ENCODE measurements around the gene PLXDC2.

Gene PLXDC2

DNA sequence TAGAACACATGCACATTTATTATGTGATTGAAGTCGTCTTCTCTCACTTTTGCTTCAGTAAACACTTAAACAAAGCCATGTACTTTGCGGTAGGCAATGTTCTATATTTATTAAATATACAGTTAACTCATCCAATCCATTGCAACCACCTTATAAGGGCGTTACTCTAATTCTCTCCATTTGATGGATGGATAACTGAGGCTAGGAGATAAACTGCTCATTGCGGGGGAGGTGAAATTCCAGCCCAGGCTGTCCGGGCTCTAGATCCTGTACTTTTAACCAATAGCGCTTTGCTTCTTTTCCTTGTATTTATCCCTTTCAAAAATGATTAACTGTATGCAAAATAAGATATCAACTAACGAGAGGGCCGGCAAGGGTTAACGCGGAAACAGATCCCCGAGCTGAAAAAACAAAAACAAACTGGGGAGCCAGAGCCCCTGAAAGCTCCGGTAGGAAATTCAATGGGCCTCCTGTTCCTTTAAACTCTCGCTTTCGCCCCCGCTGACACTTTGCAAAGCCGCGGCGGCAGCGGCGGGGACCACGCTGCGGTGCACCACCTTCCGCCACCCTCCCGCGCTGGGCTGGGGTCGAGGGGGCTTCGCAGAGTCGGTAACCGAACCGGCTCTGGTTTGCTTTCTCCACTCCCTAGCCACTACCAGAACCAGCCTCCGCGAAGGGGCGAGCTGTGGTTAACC lies 1.0 kb upstream of the PLXDC2 start:
- Histone ChIP-seq H3K4me1 (ENCODE audit: control insufficient read depth, insufficient read depth, low read length) (peaks cover 2% of the 10 kb centered on the region; the same call in 1 of the 2 replicates), H3K4me3 (ENCODE audit: low read depth, low read length) (peak overlapping the region; percentile 67), H3K27ac (ENCODE audit: extremely low read depth, low read depth, low read length) (peak overlapping the region; percentile 90), H3K36me3 (ENCODE audit: control insufficient read depth in 2 of 2, insufficient read depth in 1 of 2, low read length in 2 of 2) (no peaks in the 10 kb centered on the region), H3K9me3 (ENCODE audit: control insufficient read depth, insufficient read depth, low read depth, low read length) (no peaks in the 10 kb centered on the region)
- ChIA-PET POLR2A (interaction anchor here (0.9 to 1.6 kb wide), 4 partner anchors 11 to 54 kb away, joined by 3 to 7 read pairs (median 3); no protein-coding TSS in a partner anchor), CTCF (interaction anchor here (0.5 to 1.4 kb wide), 3 partner anchors 11 to 513 kb away, joined by 3 to 5 read pairs (median 3); no protein-coding TSS in a partner anchor)
- no peak for TF ChIP-seq TRIM28 (IDR thresholded peaks at IDR 0.05; ENCODE audit: borderline replicate concordance, low read length)
- 0 out of 2 replicates have a peak, but pooled peaks have one; percentile 18 for TF ChIP-seq PRDM1 (tag by site-specific recombination; IDR thresholded peaks at IDR 0.05)
- TF ChIP-seq, protein P1, sequence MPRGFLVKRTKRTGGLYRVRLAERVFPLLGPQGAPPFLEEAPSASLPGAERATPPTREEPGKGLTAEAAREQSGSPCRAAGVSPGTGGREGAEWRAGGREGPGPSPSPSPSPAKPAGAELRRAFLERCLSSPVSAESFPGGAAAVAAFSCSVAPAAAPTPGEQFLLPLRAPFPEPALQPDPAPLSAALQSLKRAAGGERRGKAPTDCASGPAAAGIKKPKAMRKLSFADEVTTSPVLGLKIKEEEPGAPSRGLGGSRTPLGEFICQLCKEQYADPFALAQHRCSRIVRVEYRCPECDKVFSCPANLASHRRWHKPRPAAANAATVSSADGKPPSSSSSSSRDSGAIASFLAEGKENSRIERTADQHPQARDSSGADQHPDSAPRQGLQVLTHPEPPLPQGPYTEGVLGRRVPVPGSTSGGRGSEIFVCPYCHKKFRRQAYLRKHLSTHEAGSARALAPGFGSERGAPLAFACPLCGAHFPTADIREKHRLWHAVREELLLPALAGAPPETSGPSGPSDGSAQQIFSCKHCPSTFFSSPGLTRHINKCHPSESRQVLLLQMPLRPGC (tag by site-specific recombination; IDR thresholded peaks at IDR 0.05), result no peak
- TF ChIP-seq ZNF140 (tag by site-specific recombination; IDR thresholded peaks at IDR 0.05), result no peak
- TF ChIP-seq ZNF155 (tag by site-specific recombination; IDR thresholded peaks at IDR 0.05), result no peak
- no peak for TF ChIP-seq SP2 (tag by site-specific recombination; IDR thresholded peaks at IDR 0.05)
- TF ChIP-seq, protein P2, sequence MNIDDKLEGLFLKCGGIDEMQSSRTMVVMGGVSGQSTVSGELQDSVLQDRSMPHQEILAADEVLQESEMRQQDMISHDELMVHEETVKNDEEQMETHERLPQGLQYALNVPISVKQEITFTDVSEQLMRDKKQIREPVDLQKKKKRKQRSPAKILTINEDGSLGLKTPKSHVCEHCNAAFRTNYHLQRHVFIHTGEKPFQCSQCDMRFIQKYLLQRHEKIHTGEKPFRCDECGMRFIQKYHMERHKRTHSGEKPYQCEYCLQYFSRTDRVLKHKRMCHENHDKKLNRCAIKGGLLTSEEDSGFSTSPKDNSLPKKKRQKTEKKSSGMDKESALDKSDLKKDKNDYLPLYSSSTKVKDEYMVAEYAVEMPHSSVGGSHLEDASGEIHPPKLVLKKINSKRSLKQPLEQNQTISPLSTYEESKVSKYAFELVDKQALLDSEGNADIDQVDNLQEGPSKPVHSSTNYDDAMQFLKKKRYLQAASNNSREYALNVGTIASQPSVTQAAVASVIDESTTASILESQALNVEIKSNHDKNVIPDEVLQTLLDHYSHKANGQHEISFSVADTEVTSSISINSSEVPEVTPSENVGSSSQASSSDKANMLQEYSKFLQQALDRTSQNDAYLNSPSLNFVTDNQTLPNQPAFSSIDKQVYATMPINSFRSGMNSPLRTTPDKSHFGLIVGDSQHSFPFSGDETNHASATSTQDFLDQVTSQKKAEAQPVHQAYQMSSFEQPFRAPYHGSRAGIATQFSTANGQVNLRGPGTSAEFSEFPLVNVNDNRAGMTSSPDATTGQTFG (tag by site-specific recombination; IDR thresholded peaks at IDR 0.05; ENCODE audit: borderline replicate concordance), result no peak
- no peak for TF ChIP-seq ZBTB8A (tag by site-specific recombination; IDR thresholded peaks at IDR 0.05)
- no peak for TF ChIP-seq YY2 (tag by site-specific recombination; IDR thresholded peaks at IDR 0.05)
- no peak for TF ChIP-seq ZNF510 (tag by site-specific recombination; IDR thresholded peaks at IDR 0.05; ENCODE audit: insufficient replicate concordance)
- TF ChIP-seq BCL11A (tag by site-specific recombination; IDR thresholded peaks at IDR 0.05; ENCODE audit: low read depth), result no peak
- TF ChIP-seq ZFHX2 (tag by site-specific recombination; conservative IDR thresholded peaks at IDR 0.05), result peak; percentile 64
- TF ChIP-seq, protein P3, sequence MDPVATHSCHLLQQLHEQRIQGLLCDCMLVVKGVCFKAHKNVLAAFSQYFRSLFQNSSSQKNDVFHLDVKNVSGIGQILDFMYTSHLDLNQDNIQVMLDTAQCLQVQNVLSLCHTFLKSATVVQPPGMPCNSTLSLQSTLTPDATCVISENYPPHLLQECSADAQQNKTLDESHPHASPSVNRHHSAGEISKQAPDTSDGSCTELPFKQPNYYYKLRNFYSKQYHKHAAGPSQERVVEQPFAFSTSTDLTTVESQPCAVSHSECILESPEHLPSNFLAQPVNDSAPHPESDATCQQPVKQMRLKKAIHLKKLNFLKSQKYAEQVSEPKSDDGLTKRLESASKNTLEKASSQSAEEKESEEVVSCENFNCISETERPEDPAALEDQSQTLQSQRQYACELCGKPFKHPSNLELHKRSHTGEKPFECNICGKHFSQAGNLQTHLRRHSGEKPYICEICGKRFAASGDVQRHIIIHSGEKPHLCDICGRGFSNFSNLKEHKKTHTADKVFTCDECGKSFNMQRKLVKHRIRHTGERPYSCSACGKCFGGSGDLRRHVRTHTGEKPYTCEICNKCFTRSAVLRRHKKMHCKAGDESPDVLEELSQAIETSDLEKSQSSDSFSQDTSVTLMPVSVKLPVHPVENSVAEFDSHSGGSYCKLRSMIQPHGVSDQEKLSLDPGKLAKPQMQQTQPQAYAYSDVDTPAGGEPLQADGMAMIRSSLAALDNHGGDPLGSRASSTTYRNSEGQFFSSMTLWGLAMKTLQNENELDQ (tag by site-specific recombination; IDR thresholded peaks at IDR 0.05; ENCODE audit: low read depth), result no peak
- peak; percentile 5 for TF ChIP-seq ZNF335 (tag by site-specific recombination; conservative IDR thresholded peaks at IDR 0.05)
- no peak for TF ChIP-seq ZNF423 (tag by site-specific recombination; IDR thresholded peaks at IDR 0.05)
- TF ChIP-seq MZF1 (tag by site-specific recombination; IDR thresholded peaks at IDR 0.05; ENCODE audit: borderline replicate concordance), result no peak
- TF ChIP-seq ZBTB17 (tag by site-specific recombination; IDR thresholded peaks at IDR 0.05), result no peak
- TF ChIP-seq ZFP69B (tag by site-specific recombination; IDR thresholded peaks at IDR 0.05), result 0 out of 2 replicates have a peak, but pooled peaks have one; percentile 34
- TF ChIP-seq, protein P4, sequence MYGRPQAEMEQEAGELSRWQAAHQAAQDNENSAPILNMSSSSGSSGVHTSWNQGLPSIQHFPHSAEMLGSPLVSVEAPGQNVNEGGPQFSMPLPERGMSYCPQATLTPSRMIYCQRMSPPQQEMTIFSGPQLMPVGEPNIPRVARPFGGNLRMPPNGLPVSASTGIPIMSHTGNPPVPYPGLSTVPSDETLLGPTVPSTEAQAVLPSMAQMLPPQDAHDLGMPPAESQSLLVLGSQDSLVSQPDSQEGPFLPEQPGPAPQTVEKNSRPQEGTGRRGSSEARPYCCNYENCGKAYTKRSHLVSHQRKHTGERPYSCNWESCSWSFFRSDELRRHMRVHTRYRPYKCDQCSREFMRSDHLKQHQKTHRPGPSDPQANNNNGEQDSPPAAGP (tag by site-specific recombination; IDR thresholded peaks at IDR 0.05), result no peak
- no peak for TF ChIP-seq ZNF2 (tag by site-specific recombination; IDR thresholded peaks at IDR 0.05)
- TF ChIP-seq ZNF623 (tag by site-specific recombination; IDR thresholded peaks at IDR 0.05), result no peak
- TF ChIP-seq, protein P5, sequence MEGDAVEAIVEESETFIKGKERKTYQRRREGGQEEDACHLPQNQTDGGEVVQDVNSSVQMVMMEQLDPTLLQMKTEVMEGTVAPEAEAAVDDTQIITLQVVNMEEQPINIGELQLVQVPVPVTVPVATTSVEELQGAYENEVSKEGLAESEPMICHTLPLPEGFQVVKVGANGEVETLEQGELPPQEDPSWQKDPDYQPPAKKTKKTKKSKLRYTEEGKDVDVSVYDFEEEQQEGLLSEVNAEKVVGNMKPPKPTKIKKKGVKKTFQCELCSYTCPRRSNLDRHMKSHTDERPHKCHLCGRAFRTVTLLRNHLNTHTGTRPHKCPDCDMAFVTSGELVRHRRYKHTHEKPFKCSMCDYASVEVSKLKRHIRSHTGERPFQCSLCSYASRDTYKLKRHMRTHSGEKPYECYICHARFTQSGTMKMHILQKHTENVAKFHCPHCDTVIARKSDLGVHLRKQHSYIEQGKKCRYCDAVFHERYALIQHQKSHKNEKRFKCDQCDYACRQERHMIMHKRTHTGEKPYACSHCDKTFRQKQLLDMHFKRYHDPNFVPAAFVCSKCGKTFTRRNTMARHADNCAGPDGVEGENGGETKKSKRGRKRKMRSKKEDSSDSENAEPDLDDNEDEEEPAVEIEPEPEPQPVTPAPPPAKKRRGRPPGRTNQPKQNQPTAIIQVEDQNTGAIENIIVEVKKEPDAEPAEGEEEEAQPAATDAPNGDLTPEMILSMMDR (tag by site-specific recombination; IDR thresholded peaks at IDR 0.05), result no peak
- no peak for TF ChIP-seq ZNF777 (tag by site-specific recombination; IDR thresholded peaks at IDR 0.05; ENCODE audit: borderline replicate concordance)
- TF ChIP-seq SALL2 (tag by site-specific recombination; IDR thresholded peaks at IDR 0.05; ENCODE audit: borderline replicate concordance), result no peak
- no peak for TF ChIP-seq ZXDB (tag by site-specific recombination; IDR thresholded peaks at IDR 0.05)
- TF ChIP-seq ZBTB7A (tag by site-specific recombination; IDR thresholded peaks at IDR 0.05; ENCODE audit: low read depth), result 0 out of 2 replicates have a peak, but pooled peaks have one; percentile 63
- TF ChIP-seq GLI4 (tag by site-specific recombination; IDR thresholded peaks at IDR 0.05), result no peak
- no peak for TF ChIP-seq ZNF558 (tag by site-specific recombination; IDR thresholded peaks at IDR 0.05)
- no peak for TF ChIP-seq ZNF10 (tag by site-specific recombination; IDR thresholded peaks at IDR 0.05)
- no peak for TF ChIP-seq ZNF266 (tag by site-specific recombination; IDR thresholded peaks at IDR 0.05; ENCODE audit: low read depth)
